NCI-H2029 (cell line): ENCODE measurements around the gene DPP4.
"Not testable (repeated sequence)": the region's sequence is repeated elsewhere in the genome, so short reads cannot be mapped to it uniquely, and the experiment has no call there.

ENCODE experiments used
- DNase-seq: peaks from one replicate; lab custom pipeline; 2025; lab: John Stamatoyannopoulos, UW

Gene DPP4

GRCh38 chr2:162057426-162057825 is 16.6 kb downstream of the DPP4 start:
- no peak for DNase-seq

- no peak for DNase-seq
Observed at GRCh38 chr2:162056796-162057399, 17.1 kb downstream of the DPP4 start.

- no peak for DNase-seq
Observed at GRCh38 chr2:162053808-162054155, 20.2 kb downstream of the DPP4 start.

GRCh38 chr2:162053066-162053807 is 20.8 kb downstream of the DPP4 start:
- no peak for DNase-seq

DNA sequence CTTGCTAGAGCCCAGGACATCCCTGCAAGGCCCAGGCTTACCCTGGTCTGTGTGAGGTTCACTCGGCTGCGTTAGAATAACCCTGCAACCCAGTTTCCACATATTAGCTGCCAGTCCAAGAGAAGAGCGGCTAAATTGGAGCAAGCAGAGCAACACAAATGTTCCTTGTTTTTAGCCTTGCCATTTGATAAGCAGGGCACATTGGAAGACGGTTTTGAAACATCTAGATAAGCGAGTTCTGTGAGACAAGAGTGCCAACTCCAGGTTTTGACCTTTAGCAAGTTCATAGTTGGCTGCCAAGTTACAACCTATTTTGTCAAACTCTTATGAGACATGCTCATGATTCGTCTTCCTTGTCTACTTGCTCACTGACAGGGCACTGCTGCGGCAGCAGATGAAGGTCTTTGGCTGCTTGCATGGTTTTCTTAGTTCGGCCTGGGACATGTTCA is 23.5 kb downstream of the DPP4 start:
- DNase-seq, result no peak

DNA sequence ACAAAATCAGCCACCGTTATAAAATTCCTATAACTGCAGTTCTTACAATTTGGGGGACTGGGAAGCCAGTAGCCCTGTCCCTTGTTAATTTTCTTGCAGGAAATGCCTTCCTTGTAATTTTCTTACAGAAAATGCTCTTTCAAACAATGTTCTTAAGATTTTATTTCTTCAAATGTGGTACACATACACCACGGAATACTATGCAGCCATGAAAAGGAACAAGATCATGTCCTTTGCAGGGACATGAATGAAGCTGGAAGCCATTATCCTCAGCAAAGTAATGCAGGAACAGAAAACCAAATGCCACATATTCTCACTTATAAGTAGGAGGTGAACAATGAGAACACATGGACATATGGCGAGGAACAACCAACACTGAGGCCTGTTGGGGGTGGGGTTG is 24.9 kb downstream of the DPP4 start:
- DNase-seq, result not testable (repeated sequence)

GRCh38 chr2:162044586-162044985 is 29.4 kb downstream of the DPP4 start:
- DNase-seq, result no peak

DNA sequence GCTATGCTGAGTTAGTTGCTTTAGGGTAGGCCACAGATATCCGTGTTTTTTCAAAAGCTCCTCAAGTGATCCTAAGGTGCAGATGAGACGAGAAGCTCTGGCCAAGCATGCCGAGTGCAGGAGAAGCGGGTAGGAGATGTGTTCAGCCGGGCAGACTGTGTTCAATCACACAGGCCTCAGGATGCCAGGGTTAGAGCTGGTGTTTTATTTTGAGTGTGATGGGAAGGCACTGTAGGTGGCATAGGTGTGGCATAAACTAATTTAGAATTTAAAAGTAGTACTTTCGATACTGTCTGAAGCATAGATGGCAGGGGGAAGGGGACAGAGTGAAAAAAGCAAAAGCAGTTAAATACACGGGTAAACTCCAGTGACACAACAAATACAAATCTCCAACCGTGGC is 30.9 kb downstream of the DPP4 start:
- DNase-seq, result no peak

DNA sequence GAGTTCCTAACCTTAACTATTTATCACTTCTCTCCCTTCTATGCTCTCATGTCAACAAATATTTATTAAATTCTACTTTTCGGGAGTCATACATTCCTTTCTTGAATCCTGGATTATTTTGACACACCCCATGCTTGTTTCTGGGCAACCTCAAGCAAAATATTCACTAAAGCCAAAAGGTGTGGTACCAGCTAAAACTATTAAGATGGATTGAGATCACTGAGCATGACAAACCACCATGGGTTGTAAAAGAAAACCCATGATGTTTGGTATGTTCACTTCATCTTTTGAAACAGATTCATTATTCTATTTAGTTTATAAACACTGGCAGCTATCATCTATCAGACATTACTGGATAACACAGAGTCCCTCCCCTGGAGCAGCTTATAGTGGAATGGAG is 32.5 kb downstream of the DPP4 start:
- no peak for DNase-seq

DNA sequence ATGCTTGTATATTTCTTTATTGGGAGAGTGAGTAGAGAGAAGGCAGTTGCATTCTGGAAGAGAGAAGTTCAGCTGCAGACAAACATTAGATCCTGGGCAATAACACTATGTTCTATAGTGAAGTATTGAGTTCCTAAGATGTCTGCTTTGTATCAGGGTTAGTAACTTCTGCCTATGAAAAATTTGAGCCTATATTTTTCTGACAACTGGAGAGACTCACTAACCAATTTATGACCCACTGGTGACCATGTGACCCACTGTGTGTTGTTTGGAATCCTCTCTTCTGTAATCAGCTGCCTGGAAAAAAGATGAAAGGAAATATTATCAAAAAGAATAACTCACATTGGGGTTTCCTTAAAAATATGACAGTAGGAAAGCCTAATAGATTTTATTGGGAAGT is 35.3 kb downstream of the DPP4 start:
- no peak for DNase-seq

- no peak for DNase-seq
Observed at GRCh38 chr2:162037886-162038285, 36.1 kb downstream of the DPP4 start.

DNA sequence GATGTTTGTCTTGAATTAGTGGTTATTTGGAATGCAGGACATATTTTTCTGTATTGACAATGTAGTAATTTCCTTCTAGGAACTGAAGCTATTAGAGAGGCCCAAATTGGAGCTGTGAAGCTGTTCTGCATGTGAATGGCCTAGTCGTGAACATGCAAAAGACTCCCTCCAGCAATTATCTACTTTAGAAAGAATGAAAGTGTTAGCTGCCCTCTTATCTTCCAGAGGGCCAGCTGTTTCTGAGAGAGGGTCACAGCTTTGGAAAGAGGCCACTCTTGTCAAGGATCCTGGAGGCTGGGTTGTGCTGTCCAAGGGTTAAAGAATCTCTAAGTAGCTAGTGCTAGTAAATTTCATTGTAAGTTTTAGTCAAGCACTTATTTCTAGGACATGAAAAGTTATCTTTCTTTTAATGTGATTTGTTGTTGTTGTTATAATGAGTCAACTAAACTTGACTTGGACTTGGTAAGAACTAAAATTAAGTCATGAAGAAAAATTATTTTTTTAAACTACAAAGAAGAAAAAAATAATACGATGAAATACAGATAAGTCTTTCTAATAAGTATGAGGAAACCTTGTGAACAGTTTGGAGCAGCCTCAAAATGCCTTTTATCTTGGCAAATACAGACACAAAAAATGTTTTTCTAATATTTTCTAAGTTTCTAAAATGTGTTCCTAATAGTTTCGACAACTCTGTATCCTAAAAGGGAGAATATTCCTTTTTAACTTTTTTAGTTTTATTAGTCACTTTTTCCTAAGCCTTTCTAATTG is 36.8 kb downstream of the DPP4 start:
- DNase-seq, result no peak

- DNase-seq, result no peak
Observed at GRCh38 chr2:162035981-162036380, 38.0 kb downstream of the DPP4 start.

DNA sequence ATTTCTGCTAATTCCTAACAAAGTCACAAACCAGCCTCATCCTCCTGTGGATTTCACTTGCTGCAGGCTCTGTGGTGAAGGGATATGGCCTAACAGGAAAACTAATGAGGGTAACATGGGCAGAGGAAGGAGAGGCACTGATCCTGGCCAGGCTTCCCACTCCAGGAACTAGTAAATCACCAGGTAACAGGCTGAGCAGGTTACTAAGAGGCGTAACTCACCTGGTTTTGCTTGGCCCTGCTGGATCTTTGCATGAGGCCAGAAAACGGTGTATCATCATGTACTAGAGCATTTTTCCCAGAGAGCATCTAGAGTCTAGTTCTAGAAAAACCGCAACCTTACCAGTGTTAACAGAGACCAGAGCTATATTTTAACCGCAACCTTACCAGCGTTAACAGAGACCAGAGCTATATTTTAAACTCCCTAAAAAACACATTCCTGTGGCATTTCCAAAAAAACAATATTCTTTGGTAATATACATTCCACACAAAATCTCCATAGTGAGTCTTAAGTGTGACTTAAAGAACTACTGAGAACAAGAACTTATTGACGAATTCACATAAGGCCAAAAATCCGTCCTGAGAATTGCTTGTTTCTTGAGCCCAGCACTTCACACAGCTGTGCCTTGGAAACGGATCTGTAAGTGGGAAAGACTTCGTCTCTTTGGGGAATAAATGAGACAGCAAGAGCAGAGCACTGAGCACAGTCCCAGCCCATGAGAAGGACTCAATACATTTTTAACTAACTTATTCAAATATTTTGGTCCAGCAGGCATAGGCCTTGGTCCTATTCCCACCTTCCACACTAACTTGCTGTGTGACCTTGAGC is 43.4 kb downstream of the DPP4 start:
- DNase-seq, result no peak

DNA sequence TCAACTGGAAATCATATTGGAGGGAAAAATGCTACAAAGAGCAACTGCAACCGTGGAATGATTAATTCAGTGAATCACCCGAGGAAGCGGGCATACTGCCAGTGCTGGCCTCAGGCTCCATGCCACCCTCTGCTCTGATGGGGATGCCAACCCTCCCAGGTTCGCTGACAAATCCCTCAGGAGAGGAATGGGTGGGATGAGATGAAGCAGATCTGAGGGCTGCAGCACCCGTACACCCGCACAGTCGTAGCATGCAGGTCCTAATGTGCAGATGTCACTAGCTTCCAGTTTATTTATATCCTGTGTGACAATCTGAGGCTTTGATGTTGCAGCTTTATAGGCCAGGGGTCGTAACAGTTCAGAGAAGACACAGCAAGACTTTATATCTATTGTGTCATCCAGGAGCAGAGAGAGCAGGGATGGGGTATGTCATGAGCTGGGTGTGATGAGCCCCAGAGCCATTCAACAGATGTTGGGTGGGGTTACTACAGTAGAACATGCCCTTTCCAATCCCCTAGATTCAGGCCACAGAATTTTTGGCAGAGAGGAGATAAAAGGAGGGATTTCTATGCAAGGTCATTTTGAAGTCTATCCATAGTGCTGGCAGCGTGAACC is 44.6 kb downstream of the DPP4 start:
- no peak for DNase-seq

- no peak for DNase-seq
Observed at GRCh38 chr2:162028511-162028910, 45.5 kb downstream of the DPP4 start.

DNA sequence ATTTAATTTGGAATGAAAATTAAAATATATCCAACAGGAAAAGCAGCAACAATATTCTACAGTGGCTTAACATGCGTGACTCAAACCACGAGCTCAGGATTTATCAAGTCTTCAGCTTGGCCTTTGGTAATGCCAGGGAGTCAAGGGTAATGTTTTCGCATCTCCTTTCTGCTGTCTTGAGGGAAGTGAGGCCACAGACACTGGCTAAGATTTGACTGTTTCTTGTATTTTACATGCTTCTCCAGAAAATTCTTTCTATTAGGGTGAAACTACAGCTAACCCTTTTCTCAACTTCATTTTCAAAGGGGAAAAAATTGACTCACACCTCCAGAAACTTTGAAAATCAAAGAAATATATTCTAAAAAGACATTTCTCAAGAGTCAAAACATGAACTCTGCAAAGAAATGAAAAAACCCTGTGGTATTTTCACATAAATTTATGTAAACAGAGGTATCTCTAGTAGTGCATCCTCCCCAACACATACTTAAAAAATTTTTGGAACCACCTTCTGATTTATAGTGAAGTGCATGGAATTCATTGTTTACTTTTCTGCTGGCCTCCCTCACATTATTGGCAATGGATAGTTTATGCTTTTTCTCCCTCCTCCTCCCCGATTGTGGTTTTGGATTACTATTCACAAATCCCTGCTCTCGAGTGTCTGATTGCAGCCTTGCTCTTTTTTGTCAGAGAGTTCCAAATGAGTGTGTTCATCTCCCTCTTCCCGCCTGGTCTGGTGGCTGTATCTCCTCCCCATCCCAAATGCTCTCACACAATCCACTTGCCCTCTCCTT is 48.7 kb downstream of the DPP4 start:
- no peak for DNase-seq

GRCh38 chr2:162022290-162022945 is 51.6 kb downstream of the DPP4 start:
- no peak for DNase-seq

- DNase-seq, result no peak
Observed at GRCh38 chr2:162021516-162022058, 52.4 kb downstream of the DPP4 start.

- DNase-seq, result no peak
Observed at GRCh38 chr2:162018530-162018929, 55.5 kb downstream of the DPP4 start.
